Gastrocnemius medialis (tissue), 4 donors: ENCODE measurements around the gene C5orf58.

ENCODE experiments used
- POLR2A ChIP-seq, 2 donors: fragments of 450-650 bp; IDR thresholded peaks; one replicate each; pipeline ENCODE4 v1.6.1; 2017; ENCODE audit warnings: antibody characterized with exemption in 2 of 2, mild to moderate bottlenecking in 2 of 2, moderate library complexity in 2 of 2
- TF ChIP-seq, protein P1 (sequence below), 5 experiments: fragments of 450-650 bp in 3 of 5; fragments of 200-600 bp in 2 of 5; sonication (generic) in 2 of 5; IDR thresholded peaks in 4 of 5; conservative IDR thresholded peaks in 1 of 5; 1 replicate in 4 of 5; 2 replicates in 1 of 5; pipeline ENCODE4 v1.5.1; 2016 to 2019; ENCODE audit warnings: antibody characterized with exemption in 5 of 5, mild to moderate bottlenecking in 3 of 5, moderate library complexity in 3 of 5

DNA sequence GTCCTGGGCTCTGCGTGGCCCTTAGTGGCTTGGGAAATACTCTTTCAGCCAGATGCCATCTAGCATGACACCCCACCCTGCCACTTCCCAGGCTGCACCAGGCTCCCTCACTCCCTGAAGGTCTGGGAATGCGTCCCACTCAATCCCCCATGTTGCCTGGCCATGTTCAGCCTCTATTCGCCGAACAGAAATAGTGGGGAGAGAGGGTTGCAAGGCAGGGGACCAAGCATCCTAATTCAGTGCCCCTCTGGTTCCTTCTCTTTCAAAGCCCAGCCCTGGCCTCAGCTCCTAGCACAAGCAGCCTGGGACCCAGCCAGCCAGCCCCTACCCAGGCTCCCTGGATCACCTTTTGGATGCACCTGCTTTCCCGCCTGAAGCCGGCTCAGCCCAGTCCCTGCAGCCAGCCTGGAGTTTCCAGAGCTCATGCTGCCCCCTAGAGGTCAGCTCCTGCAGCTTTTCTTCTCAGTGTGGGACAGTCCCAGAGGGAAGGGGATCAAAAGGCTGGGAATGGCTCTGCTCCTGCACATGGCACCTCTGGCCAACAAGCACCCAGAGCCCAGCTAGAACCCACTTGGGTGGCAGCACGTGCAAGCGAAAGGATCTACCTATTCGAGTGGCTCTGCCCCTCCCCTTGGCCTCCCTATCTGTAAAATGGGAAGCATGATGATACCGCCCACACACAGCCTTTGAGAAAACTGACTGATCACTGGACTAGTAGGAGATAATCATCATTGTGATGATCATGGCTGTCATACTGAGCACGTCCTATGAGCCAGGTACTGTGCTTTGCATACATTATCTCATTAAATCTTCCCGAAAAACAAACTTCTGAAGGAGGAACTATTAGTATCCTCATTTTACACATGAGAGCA is 48.7 kb upstream of the C5orf58 start:
- TF ChIP-seq, protein P1, sequence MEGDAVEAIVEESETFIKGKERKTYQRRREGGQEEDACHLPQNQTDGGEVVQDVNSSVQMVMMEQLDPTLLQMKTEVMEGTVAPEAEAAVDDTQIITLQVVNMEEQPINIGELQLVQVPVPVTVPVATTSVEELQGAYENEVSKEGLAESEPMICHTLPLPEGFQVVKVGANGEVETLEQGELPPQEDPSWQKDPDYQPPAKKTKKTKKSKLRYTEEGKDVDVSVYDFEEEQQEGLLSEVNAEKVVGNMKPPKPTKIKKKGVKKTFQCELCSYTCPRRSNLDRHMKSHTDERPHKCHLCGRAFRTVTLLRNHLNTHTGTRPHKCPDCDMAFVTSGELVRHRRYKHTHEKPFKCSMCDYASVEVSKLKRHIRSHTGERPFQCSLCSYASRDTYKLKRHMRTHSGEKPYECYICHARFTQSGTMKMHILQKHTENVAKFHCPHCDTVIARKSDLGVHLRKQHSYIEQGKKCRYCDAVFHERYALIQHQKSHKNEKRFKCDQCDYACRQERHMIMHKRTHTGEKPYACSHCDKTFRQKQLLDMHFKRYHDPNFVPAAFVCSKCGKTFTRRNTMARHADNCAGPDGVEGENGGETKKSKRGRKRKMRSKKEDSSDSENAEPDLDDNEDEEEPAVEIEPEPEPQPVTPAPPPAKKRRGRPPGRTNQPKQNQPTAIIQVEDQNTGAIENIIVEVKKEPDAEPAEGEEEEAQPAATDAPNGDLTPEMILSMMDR (IDR thresholded peaks at IDR 0.05 in 4 of 5, conservative IDR thresholded peaks at IDR 0.05 in 1 of 5) = peak in 2 of 5 experiments; percentile 16 to 36
- no peak for TF ChIP-seq POLR2A (IDR thresholded peaks at IDR 0.05)
